HEK293 (cell line): Measurements from ENCODE around the gene ARTN.

Experiments
- CTCF ChIA-PET: fragments of 350-600 bp; formaldehyde crosslinking; extraction: SDS; loops from one replicate; lab custom pipeline; 2021; ENCODE audit warnings: antibody characterized with exemption; lab: Yijun Ruan, JAX
- POLR2A ChIA-PET: fragments of 300-600 bp; formaldehyde crosslinking; extraction: SDS; loops from one replicate; lab custom pipeline; 2020; ENCODE audit warnings: antibody characterized with exemption, inconsistent platforms; lab: Yijun Ruan, JAX
- H3K27ac ChIP-seq: fragments of 200-500 bp; sonication (Bioruptor generic); 2 replicates; pipeline ENCODE4 v1.5.1; 2014; ENCODE audit warnings: low read depth, low read length, control low read depth, inconsistent platforms; ENCODE audit errors: extremely low read depth
- H3K36me3 ChIP-seq, 2 experiments: fragments of 200-500 bp in 1 of 2; sonication (Bioruptor generic) in 1 of 2; 1 replicate in 1 of 2; 2 replicates in 1 of 2; pipeline ENCODE4 v1.5.1; 2014 to 2017; ENCODE audit warnings: inconsistent platforms in 2 of 2, low read length in 2 of 2; ENCODE audit not compliant: control insufficient read depth in 2 of 2, insufficient read depth in 1 of 2
- H3K4me1 ChIP-seq: fragments of 200-500 bp; sonication (Bioruptor generic); 2 replicates; pipeline ENCODE4 v1.5.1; 2014; ENCODE audit warnings: mild to moderate bottlenecking, low read length, inconsistent platforms; ENCODE audit not compliant: control insufficient read depth, insufficient read depth
- H3K4me3 ChIP-seq: 2 replicates; pipeline ENCODE4 v1.5.1; 2011; ENCODE audit warnings: low read depth, mild to moderate bottlenecking, control low read depth, low read length, moderate library complexity
- H3K9me3 ChIP-seq: fragments of 200-500 bp; sonication (Bioruptor generic); 2 replicates; pipeline ENCODE4 v1.5.1; 2014; ENCODE audit warnings: low read depth, low read length, inconsistent platforms; ENCODE audit not compliant: control insufficient read depth, insufficient read depth
- MYNN ChIP-seq: fragments of 450-650 bp; formaldehyde crosslinking; IDR thresholded peaks from 2 replicates; pipeline ENCODE4 v1.5.1; 2016; ENCODE audit warnings: missing biosample characterization, missing genetic modification characterization, borderline replicate concordance
- PRDM1 ChIP-seq: fragments of 450-650 bp; formaldehyde crosslinking; IDR thresholded peaks from 2 replicates; pipeline ENCODE4; 2016; ENCODE audit warnings: missing biosample characterization, missing genetic modification characterization
- ZNF416 ChIP-seq: fragments of 450-650 bp; formaldehyde crosslinking; IDR thresholded peaks from 2 replicates; pipeline ENCODE4 v1.5.1; 2016; ENCODE audit warnings: missing biosample characterization, missing genetic modification characterization
- ZNF623 ChIP-seq: fragments of 450-650 bp; formaldehyde crosslinking; IDR thresholded peaks from 2 replicates; pipeline ENCODE4 v1.5.1; 2016; ENCODE audit warnings: missing biosample characterization, missing genetic modification characterization
- ZNF664 ChIP-seq: fragments of 450-650 bp; formaldehyde crosslinking; IDR thresholded peaks from 2 replicates; pipeline ENCODE4 v1.5.1; 2016; ENCODE audit warnings: missing biosample characterization, missing genetic modification characterization
- ZNF776 ChIP-seq: fragments of 450-650 bp; formaldehyde crosslinking; IDR thresholded peaks from 2 replicates; pipeline ENCODE4 v1.5.0; 2017; ENCODE audit warnings: missing biosample characterization, missing genetic modification characterization, borderline replicate concordance
- TF ChIP-seq, protein P1 (sequence below): fragments of 450-650 bp; formaldehyde crosslinking; IDR thresholded peaks from 2 replicates; pipeline ENCODE4 v1.5.1; 2016; ENCODE audit warnings: missing biosample characterization, missing genetic modification characterization

The ARTN gene

DNA sequence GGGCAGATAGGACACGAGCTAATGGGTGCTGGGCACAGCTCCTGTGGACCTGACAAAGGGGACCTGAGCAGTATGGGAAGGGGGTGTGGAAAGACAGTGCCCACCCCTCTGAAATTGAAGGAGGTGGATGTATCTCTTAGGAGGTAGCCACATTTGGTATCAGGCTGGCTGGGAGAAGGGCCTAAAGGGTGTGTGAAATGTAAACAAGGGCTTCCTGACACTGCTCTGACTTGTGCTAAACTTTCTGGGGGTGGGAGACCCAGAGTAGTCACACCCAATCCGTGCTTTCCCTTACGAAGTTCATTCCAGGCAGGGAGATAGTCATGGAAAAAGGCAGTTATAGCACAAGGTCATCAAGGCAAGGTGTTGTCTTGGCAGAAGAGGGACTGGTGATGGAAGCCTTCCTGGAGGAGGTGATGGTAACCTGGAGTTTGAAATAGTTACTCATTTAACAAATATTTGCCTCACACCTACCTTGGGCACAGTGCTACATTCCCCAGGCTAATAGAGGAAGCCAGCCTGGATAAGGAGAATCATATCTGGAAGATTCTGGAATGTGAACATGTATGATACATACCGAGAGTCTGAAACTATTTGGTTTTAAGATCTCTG, 52.5 kb downstream of the ARTN start:
- H3K4me3 ChIP-seq = no peak overlapping the region
- POLR2A ChIA-PET = no interaction called here
- CTCF ChIA-PET = interaction anchor here (0.5 to 1.5 kb wide), 2 partner anchors 222 to 926 kb away, joined by 3 read pairs; no protein-coding TSS in a partner anchor
- no peaks in the 10 kb centered on the region for H3K4me1 ChIP-seq
- peaks cover 0 to 68% of the 10 kb centered on the region in 2 experiments; a peak in 2 of 3 replicates for H3K36me3 ChIP-seq
- H3K27ac ChIP-seq = no peak overlapping the region
- no peaks in the 10 kb centered on the region for H3K9me3 ChIP-seq
- TF ChIP-seq ZNF664 (peak; percentile 92), MYNN (tag by site-specific recombination) (no peak), ZNF623 (tag by site-specific recombination) (no peak)
- TF ChIP-seq, all 188 proteins: peak for 1

- H3K27ac ChIP-seq = no peak overlapping the region
- H3K36me3 ChIP-seq = peaks cover 0 to 62% of the 10 kb centered on the region in 2 experiments; a peak in 2 of 3 replicates
- POLR2A ChIA-PET = no interaction called here
- H3K4me3 ChIP-seq = no peak overlapping the region
- TF ChIP-seq PRDM1 (tag by site-specific recombination) = peak; percentile 79
- TF ChIP-seq, protein P1, sequence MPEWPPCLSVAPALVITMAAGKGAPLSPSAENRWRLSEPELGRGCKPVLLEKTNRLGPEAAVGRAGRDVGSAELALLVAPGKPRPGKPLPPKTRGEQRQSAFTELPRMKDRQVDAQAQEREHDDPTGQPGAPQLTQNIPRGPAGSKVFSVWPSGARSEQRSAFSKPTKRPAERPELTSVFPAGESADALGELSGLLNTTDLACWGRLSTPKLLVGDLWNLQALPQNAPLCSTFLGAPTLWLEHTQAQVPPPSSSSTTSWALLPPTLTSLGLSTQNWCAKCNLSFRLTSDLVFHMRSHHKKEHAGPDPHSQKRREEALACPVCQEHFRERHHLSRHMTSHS (tag by site-specific recombination) = no peak
- TF ChIP-seq ZNF416 (tag by site-specific recombination) = no peak
- TF ChIP-seq ZNF776 (tag by site-specific recombination) = no peak
- H3K9me3 ChIP-seq = no peaks in the 10 kb centered on the region
- no peaks in the 10 kb centered on the region for H3K4me1 ChIP-seq
- CTCF ChIA-PET = interaction anchor here (1.4 to 1.5 kb wide), 2 partner anchors 18 to 223 kb away, joined by 3 to 4 read pairs; no protein-coding TSS in a partner anchor
These were observed 53.1 kb downstream of the ARTN start for GRCh38 chr1:43986712-43987111.
